NAMALWA (cell line): Measurements from ENCODE around the gene KAT7.
A peak's percentile ranks its signal among the peaks of the same experiment; 100 is the strongest.

ENCODE experiments used
- DNase-seq: peaks from one replicate; pipeline ENCODE4 v3.0.0-alpha.2; 2015; ENCODE audit warnings: low spot score

The KAT7 gene

GRCh38 chr17:49842846-49843245, 54.4 kb downstream of the KAT7 start:
- no peak for DNase-seq

GRCh38 chr17:49843774-49844350, 55.4 kb downstream of the KAT7 start:
- peak; percentile 44 for DNase-seq

- no peak for DNase-seq
These were observed 56.8 kb downstream of the KAT7 start for GRCh38 chr17:49845321-49845720.

GRCh38 chr17:49846938-49847712, 58.6 kb downstream of the KAT7 start:
- DNase-seq = no peak

- DNase-seq = no peak
These were observed 59.6 kb downstream of the KAT7 start, which contains the start of gene TAC4 for GRCh38 chr17:49848019-49848473. Gene TAC4, minus strand, starts transcription at chr17:49848069. Its CDS starts 52 bp downstream, at chr17:49848017.

- DNase-seq = no peak
These were observed 60.3 kb downstream of the KAT7 start for GRCh38 chr17:49848739-49849138.

GRCh38 chr17:49850218-49850610, 61.7 kb downstream of the KAT7 start:
- no peak for DNase-seq

GRCh38 chr17:49850772-49851386, 62.4 kb downstream of the KAT7 start:
- no peak for DNase-seq

- DNase-seq = peak; percentile 42
These were observed 63.2 kb downstream of the KAT7 start for GRCh38 chr17:49851387-49852291.

- no peak for DNase-seq
These were observed 65.1 kb downstream of the KAT7 start for GRCh38 chr17:49853470-49854015.

GRCh38 chr17:49854126-49854525, 65.6 kb downstream of the KAT7 start:
- DNase-seq = no peak

- DNase-seq = no peak
These were observed 70.3 kb downstream of the KAT7 start for GRCh38 chr17:49858796-49859195.

- no peak for DNase-seq
These were observed 71.8 kb downstream of the KAT7 start for GRCh38 chr17:49859991-49860953.

- DNase-seq = peak; percentile 62
These were observed 72.8 kb downstream of the KAT7 start for GRCh38 chr17:49861150-49861884.

- DNase-seq = no peak
These were observed 74.4 kb downstream of the KAT7 start for GRCh38 chr17:49862781-49863331.

GRCh38 chr17:49866019-49866380, 77.5 kb downstream of the KAT7 start:
- no peak for DNase-seq

- no peak for DNase-seq
These were observed 78.5 kb downstream of the KAT7 start for GRCh38 chr17:49866882-49867413.

GRCh38 chr17:49869038-49869374, 80.5 kb downstream of the KAT7 start:
- DNase-seq = no peak

GRCh38 chr17:49870298-49870697, 81.8 kb downstream of the KAT7 start:
- no peak for DNase-seq

GRCh38 chr17:49871211-49871610, 82.7 kb downstream of the KAT7 start:
- DNase-seq = no peak
